Fibroblast of skin of abdomen (primary cell): Measurements from ENCODE around the gene ADK.

Experiments used
- DNase-seq: peaks from one replicate; pipeline ENCODE4 v3.0.0-alpha.2; 2013

Gene ADK

DNA sequence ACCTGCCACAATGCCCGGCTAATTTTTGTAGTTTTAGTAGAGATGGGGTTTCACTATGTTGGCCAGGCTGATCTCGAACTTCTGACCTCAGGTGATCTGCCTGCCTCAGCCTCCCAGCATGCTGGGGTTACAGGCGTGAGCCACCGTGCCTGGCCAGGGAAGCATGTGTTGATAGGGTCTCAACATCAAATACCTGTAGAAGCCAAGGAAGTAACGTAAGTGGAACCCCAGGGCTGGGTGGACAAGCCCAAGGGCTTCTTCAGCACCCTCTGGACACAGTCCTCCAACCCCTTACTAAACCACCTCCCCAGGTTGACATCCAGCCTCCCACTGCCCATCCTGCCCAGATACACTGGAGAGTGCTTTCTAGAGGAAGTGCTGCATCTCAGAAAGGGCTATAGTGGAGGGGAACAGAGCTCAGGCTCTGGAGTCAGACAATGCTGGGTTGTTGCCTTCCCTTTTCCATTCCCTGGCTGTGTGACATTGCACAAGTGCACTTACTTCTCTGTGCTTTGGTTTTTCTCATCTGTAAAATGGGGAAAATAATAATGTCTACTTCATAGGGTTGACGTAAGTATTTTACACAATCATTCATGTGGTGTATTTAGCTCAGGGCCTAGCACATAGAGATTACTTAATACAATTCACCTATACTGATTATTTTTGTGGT, 601.5 kb downstream of the ADK start:
- no peak for DNase-seq

DNA sequence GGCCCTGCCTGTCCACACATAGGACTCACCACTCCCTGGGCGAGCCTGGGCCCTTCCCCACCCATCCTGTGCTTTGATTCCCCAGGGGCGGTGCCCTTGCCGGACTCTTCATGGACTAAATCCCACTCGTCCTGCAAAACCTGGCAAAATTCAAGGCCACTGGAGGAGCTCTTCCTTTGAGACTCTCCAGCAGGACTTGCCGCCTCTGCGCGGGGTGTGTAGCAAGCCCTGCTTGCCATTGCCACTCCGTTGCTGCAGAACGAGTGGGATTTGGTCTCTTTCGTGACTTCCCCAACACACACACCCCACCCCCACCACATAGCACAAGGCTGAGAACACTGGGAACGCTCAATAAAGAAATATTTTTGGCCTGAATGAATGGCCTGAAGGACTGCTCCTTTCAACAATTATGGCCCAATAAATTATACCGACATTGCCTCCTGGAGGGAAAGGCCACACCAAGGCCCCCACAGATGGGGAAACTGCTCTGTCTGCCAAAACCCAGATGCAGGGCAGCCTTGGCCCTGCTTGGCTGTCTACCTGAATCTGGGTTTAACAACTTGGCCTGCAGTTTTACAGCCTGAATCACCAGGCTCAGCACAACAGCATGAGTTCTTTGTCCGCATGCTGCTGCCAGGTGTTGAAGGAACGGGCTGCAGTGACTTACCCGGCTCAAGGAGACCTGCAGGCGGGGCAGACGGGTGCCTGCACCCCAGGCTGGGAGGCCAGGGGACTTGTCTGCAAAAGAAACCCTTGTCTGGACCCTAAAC, 602.6 kb downstream of the ADK start:
- DNase-seq, result peak; percentile 97

DNA sequence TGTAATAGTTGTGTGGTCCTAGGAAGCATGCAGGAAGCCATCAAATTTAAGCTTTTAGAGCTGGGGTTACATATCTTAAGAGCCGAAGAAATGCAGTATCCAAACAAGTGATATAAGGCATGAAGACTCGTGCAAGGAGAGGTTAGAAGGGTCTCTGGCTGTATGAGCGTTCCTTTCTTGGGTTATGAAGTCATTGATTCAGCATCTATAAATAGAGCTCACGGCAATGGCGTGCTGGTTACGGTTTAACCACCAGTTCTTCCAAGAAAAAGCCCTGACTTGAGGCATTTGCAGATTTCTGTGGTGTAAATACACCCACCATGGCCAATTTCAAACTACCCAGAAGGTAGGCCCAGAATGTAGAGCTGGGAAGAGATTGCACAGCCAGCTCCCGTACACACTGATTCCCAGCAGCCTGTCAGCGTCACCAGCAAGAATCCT, 603.4 kb downstream of the ADK start:
- peak; percentile 61 for DNase-seq

DNA sequence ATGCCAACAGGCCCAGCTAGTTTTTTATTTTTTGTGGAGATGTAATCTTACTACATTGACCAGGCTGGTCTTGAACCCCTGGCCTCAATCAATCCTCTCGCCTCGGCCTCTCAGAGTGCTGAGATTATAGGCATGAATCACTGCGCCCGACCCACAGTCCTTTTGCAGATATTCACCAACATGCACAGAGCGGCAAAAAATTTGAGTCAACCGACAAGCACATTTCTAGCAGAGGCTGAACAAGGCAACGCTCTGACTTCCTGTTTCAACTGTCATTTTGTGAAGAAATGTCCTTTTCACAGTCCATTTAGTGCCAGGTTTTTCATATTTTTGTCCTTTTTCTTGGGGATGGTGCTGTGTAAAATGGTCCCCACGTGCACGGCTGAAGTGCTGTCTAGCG, 604.3 kb downstream of the ADK start:
- no peak for DNase-seq
